NCI-H526 treated with DMSO at 0.1 percent for 48 hours (cell line): ENCODE measurements around the gene CT45A7.
"Not testable (repeated sequence)": the region's sequence is repeated elsewhere in the genome, so short reads cannot be mapped to it uniquely, and the experiment has no call there.

Experiments used
- DNase-seq: peaks from one replicate; lab custom pipeline; 2025; lab: John Stamatoyannopoulos, UW

The CT45A7 gene, protein sequence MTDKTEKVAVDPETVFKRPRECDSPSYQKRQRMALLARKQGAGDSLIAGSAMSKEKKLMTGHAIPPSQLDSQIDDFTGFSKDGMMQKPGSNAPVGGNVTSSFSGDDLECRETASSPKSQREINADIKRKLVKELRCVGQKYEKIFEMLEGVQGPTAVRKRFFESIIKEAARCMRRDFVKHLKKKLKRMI

DNA sequence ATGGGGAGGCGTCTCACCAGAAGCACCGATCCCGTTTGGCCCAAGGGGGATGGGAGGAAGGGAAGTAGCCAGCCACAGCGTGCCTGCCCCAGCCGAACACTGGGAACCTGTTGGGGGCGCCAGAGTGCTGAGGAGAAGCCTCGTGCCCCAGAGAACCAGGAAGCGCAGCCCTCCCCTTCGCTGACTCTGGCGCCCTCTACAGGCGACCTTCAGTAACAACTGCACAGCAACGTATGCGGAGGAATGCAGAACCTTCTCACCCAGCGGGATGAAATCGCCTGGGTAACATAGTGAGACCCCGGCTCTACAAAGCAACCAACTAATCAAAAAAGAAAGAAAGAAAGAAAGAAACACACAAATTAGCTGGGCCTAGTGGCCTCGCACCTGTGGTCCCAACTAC lies at the start of gene CT45A7:
Gene CT45A7 (minus strand): TSS at position 101 of the 400 bp plus-strand sequence. CDS start 3,747 bp downstream, outside the sequence.
- DNase-seq: not testable (repeated sequence)

DNA sequence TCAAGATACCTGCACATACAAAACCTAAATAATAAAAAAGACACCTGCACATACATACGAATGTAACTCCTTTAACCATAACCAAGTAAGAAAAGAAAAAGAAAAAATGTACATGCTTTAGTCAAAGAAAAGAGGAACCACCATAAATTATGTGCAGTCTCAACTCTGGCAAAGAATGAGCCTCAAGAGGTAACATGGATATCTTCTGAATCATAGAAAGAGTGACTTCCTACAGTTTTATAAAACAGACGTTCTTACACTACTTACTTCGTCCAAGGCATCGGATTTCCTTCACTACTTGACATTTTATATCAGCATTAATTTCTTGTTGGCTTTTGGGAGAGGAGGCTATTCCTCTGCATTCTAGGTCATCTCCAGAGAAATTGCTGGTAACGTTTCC lies 45.7 kb upstream of the CT45A7 start:
- not testable (repeated sequence) for DNase-seq

GRCh38 chrX:135871712-135872111 lies 34.6 kb upstream of the CT45A7 start, which contains the start of gene CT45A9:
CT45A9 (minus strand) TSS chrX:135871812; CDS start chrX:135868061, 3,751 bp downstream.
- DNase-seq: not testable (repeated sequence)

DNA sequence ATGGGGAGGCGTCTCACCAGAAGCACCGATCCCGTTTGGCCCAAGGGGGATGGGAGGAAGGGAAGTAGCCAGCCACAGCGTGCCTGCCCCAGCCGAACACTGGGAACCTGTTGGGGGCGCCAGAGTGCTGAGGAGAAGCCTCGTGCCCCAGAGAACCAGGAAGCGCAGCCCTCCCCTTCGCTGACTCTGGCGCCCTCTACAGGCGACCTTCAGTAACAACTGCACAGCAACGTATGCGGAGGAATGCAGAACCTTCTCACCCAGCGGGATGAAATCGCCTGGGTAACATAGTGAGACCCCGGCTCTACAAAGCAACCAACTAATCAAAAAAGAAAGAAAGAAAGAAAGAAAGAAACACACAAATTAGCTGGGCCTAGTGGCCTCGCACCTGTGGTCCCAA lies 17.4 kb upstream of the CT45A7 start, which contains the start of gene CT45A8:
Gene CT45A8 (minus strand): TSS at position 101 of the 400 bp plus-strand sequence. CDS start 3,755 bp downstream, outside the sequence.
- not testable (repeated sequence) for DNase-seq

GRCh38 chrX:135819912-135820311 lies 17.2 kb downstream of the CT45A7 start, which contains the start of gene CT45A2:
CT45A2 (minus strand) TSS chrX:135820012; CDS start chrX:135816265, 3,747 bp downstream.
- not testable (repeated sequence) for DNase-seq

- DNase-seq: not testable (repeated sequence)
Measured at GRCh38 chrX:135802687-135803086, 34.4 kb downstream of the CT45A7 start, which contains the start of gene CT45A6. CT45A6 (minus strand) TSS chrX:135802787; CDS start chrX:135798993, 3,794 bp downstream.

DNA sequence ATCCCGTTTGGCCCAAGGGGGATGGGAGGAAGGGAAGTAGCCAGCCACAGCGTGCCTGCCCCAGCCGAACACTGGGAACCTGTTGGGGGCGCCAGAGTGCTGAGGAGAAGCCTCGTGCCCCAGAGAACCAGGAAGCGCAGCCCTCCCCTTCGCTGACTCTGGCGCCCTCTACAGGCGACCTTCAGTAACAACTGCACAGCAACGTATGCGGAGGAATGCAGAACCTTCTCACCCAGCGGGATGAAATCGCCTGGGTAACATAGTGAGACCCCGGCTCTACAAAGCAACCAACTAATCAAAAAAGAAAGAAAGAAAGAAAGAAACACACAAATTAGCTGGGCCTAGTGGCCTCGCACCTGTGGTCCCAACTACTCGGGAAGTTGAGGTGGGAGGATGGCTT lies 51.7 kb downstream of the CT45A7 start, which contains the start of gene CT45A5:
Gene CT45A5 (minus strand): TSS at position 101 of the 400 bp plus-strand sequence. CDS start 3,774 bp downstream, outside the sequence.
- DNase-seq: not testable (repeated sequence)
